ENCODE results near the gene TNFRSF13B. TPM values are rescaled to one million over a fixed set of nuclear protein-coding genes. Genes with fewer than 3 reads are reported as not detected.

The TNFRSF13B gene
- total RNA-seq, 1 experiment from 2014 or later, result 0.28 TPM

DNA sequence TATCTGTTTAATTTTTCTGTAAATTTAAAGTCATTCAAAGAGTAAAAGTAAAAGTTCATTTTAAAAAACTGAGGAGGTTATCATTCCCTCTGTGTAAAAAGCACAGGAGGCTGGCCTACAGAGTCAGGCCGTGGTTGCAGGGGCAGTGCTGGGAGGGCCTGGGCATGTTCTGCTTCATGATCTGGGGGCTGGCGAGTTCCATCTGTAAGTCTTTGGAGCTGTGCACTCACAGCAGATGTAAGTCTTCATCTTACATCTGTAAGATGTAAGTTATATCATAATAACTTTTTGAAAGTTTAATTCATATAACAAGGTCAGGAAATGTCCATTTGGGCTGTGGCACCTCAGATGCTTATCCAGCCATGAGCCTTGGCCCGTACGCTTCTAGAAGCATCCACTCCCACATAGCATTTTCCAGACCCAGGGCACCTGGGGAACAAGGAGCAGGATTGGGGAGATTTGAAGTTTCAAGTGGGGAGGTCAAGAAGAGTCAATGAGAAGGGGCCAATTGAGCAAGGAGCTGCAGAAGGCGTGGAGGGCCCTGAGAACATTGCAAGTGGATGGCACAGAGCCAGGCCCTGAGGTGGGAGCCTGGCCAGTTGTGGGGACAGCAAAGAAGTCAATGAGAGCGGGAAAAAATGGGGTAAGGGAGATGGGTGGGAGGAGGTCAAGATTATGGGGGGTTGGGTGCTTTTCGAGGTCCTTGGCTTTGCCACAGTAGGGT is 54.1 kb downstream of the TNFRSF13B start:
- WGBS (ENCODE audit: extremely low coverage, insufficient read length, low lambda C conversion rate), result no CpG with 5 or more reads among the region's 7 CpGs
- no peaks in the 10 kb centered on the region; a peak in 1 of 7 replicates for H3K36me3 Mint-ChIP-seq (ENCODE audit: insufficient read depth in 1 of 3, low read depth in 3 of 3)
- Histone ChIP-seq H3K4me2 (ENCODE audit: insufficient read depth, insufficient read length, low read length) (no peak overlapping the region), H4K91ac (ENCODE audit: insufficient read length, low read depth, low read length) (no peak overlapping the region), H3K23ac (ENCODE audit: insufficient read length, low read depth, low read length) (no peak overlapping the region), H3K23me2 (ENCODE audit: insufficient read length, low read depth, low read length, poor library complexity, severe bottlenecking) (no peaks in the 10 kb centered on the region), H3K18ac (ENCODE audit: insufficient read length, low read depth, low read length) (no peak overlapping the region), H3K27ac (ENCODE audit: insufficient read length, low read depth, low read length) (no peak overlapping the region), H3T11ph (ENCODE audit: low read length) (no peak overlapping the region), H3K27me3 (ENCODE audit: insufficient read depth, low read length) (no peaks in the 10 kb centered on the region), H3K9me3 (ENCODE audit: control insufficient read depth, low read depth, low read length) (no peaks in the 10 kb centered on the region), H2BK15ac (ENCODE audit: low read depth, low read length) (no peak overlapping the region), H3K79me2 (ENCODE audit: insufficient read depth, low read length) (no peaks in the 10 kb centered on the region), H4K20me1 (ENCODE audit: control insufficient read depth, insufficient read depth, insufficient read length) (no peaks in the 10 kb centered on the region), H3K56ac (ENCODE audit: insufficient read length, low read depth, low read length) (no peak overlapping the region), H4K5ac (ENCODE audit: insufficient read length, low read depth, low read length) (no peak overlapping the region), H2AFZ (ENCODE audit: low read length) (no peak overlapping the region), H3K4ac (ENCODE audit: low read depth, low read length) (no peak overlapping the region), H3K4me1 (ENCODE audit: insufficient read depth, low read length) (no peaks in the 10 kb centered on the region), H4K8ac (replicated peaks; ENCODE audit: insufficient read length, low read depth, low read length) (no peak overlapping the region), H3K9ac (ENCODE audit: extremely low read depth, insufficient read length, low read length) (no peak overlapping the region), H2AK5ac (ENCODE audit: insufficient read length, low read length) (no peak overlapping the region), H2BK5ac (ENCODE audit: insufficient read length, low read length) (no peak overlapping the region), H3K79me1 (ENCODE audit: insufficient read depth, low read depth, low read length, poor library complexity, severe bottlenecking) (no peaks in the 10 kb centered on the region), H3K14ac (ENCODE audit: insufficient read depth, low read length) (no peak overlapping the region), H2BK20ac (ENCODE audit: low read depth, low read length, poor library complexity, severe bottlenecking) (no peak overlapping the region), H2BK120ac (ENCODE audit: low read depth, low read length, poor library complexity, severe bottlenecking) (no peak overlapping the region), H2BK12ac (ENCODE audit: insufficient read length, low read depth, low read length) (no peak overlapping the region)
- peaks cover 9% of the 10 kb centered on the region in 2 experiments; a peak in 3 of 4 replicates for H3K4me1 Mint-ChIP-seq
- no peak overlapping the region for H3K4me3 Mint-ChIP-seq
- no peaks in the 10 kb centered on the region; a peak in 1 of 5 replicates for H3K9me3 Mint-ChIP-seq
- peaks cover 2% of the 10 kb centered on the region; the same call in 1 of the 2 replicates for H3K27me3 Mint-ChIP-seq (ENCODE audit: low read depth)
- DNase-seq, result no peak
- no peak overlapping the region for H3K27ac Mint-ChIP-seq
- TF ChIP-seq, protein P1, sequence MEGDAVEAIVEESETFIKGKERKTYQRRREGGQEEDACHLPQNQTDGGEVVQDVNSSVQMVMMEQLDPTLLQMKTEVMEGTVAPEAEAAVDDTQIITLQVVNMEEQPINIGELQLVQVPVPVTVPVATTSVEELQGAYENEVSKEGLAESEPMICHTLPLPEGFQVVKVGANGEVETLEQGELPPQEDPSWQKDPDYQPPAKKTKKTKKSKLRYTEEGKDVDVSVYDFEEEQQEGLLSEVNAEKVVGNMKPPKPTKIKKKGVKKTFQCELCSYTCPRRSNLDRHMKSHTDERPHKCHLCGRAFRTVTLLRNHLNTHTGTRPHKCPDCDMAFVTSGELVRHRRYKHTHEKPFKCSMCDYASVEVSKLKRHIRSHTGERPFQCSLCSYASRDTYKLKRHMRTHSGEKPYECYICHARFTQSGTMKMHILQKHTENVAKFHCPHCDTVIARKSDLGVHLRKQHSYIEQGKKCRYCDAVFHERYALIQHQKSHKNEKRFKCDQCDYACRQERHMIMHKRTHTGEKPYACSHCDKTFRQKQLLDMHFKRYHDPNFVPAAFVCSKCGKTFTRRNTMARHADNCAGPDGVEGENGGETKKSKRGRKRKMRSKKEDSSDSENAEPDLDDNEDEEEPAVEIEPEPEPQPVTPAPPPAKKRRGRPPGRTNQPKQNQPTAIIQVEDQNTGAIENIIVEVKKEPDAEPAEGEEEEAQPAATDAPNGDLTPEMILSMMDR (conservative IDR thresholded peaks at IDR 0.05), result no peak

All from H9 (cell line).